ENCODE data around the gene ANKRD40.
"Not testable (repeated sequence)": the region's sequence is repeated elsewhere in the genome, so short reads cannot be mapped to it uniquely, and the experiment has no call there.

ANKRD40 gene

DNA sequence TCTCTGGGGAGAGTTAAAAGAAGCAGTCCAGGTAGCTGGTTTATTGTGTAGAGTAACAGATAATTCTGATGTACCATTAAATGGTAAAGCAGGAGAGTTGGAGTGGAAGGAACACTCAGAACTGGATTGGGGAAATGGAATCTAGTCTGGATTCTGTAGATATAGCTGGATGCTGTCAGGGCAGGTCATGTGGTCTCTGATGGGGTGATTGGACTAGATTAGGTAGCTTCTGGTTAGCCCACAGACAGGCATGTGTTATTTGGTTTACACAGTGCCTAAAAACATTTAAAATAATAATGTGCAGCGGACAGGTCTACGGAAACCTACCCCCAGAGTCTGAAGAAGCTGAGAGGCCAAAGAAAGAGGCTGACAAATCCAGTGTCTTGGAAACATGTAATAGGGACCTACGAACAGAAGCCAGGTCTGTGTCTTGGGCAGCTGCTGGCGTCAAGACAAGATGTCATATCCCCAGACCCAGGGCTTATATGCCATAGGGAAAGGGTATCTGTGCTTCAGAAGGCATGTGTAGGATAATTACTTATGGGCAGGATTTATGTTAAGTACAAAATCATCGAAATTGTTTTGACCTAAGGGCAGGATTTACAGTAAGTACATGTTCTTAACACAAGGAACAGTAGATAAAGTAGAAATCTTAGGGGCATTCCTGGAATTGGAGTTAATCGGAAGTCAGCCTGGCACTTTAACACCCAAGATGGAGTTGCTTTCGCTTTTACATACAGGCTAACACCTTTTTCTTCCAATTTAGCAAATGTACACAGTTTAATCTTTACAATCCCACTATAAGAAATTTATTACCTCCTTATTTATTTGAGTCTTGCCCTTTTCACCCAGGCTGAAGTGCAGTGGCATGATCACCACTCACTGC lies 24.1 kb upstream of the ANKRD40 start:
- Histone ChIP-seq H3K9ac (ENCODE audit: insufficient read length, low read depth) (no peak overlapping the region), H3K36me3 (ENCODE audit: insufficient read depth, insufficient read length, low read length) (peaks cover 40% of the 10 kb centered on the region), H3K4me1 (ENCODE audit: insufficient read depth, insufficient read length) (no peaks in the 10 kb centered on the region), H3K9me3 (ENCODE audit: insufficient read depth, low read length) (no peaks in the 10 kb centered on the region), H3K27me3 (ENCODE audit: insufficient read depth, insufficient read length) (no peaks in the 10 kb centered on the region), H3K4me3 (ENCODE audit: insufficient read length, low read depth) (no peak overlapping the region)
- no peak for TF ChIP-seq YY1 (IDR thresholded peaks at IDR 0.05; ENCODE audit: insufficient read depth, insufficient read length)
- TF ChIP-seq SUZ12 (IDR thresholded peaks at IDR 0.05; ENCODE audit: extremely low read depth, insufficient read depth, insufficient read length), result no peak
- TF ChIP-seq ZNF274 (IDR thresholded peaks at IDR 0.05; ENCODE audit: low read depth, low read length), result no peak
- no peak for DNase-seq (ENCODE audit: low read depth, low spot score)

- H3K27me3 ChIP-seq (ENCODE audit: insufficient read depth, insufficient read length), result no peaks in the 10 kb centered on the region
- H3K4me3 ChIP-seq (ENCODE audit: insufficient read length, low read depth), result no peak overlapping the region
- no peaks in the 10 kb centered on the region for H3K4me1 ChIP-seq (ENCODE audit: insufficient read depth, insufficient read length)
- no peak for DNase-seq (ENCODE audit: low read depth, low spot score)
- no peak overlapping the region for H3K9ac ChIP-seq (ENCODE audit: insufficient read length, low read depth)
- no peaks in the 10 kb centered on the region for H3K9me3 ChIP-seq (ENCODE audit: insufficient read depth, low read length)
- TF ChIP-seq ZNF274 (IDR thresholded peaks at IDR 0.05; ENCODE audit: low read depth, low read length) (no peak), SUZ12 (IDR thresholded peaks at IDR 0.05; ENCODE audit: extremely low read depth, insufficient read depth, insufficient read length) (no peak), YY1 (IDR thresholded peaks at IDR 0.05; ENCODE audit: insufficient read depth, insufficient read length) (no peak)
- peaks cover 37% of the 10 kb centered on the region for H3K36me3 ChIP-seq (ENCODE audit: insufficient read depth, insufficient read length, low read length)
These were observed 21.4 kb upstream of the ANKRD40 start for GRCh38 chr17:50728881-50729765.

GRCh38 chr17:50728112-50728429 lies 20.4 kb upstream of the ANKRD40 start:
- no peaks in the 10 kb centered on the region for H3K9me3 ChIP-seq (ENCODE audit: insufficient read depth, low read length)
- TF ChIP-seq YY1 (IDR thresholded peaks at IDR 0.05; ENCODE audit: insufficient read depth, insufficient read length) (no peak), ZNF274 (IDR thresholded peaks at IDR 0.05; ENCODE audit: low read depth, low read length) (no peak), SUZ12 (IDR thresholded peaks at IDR 0.05; ENCODE audit: extremely low read depth, insufficient read depth, insufficient read length) (no peak)
- no peaks in the 10 kb centered on the region for H3K4me1 ChIP-seq (ENCODE audit: insufficient read depth, insufficient read length)
- peaks cover 34% of the 10 kb centered on the region for H3K36me3 ChIP-seq (ENCODE audit: insufficient read depth, insufficient read length, low read length)
- no peak overlapping the region for H3K4me3 ChIP-seq (ENCODE audit: insufficient read length, low read depth)
- DNase-seq (ENCODE audit: low read depth, low spot score), result no peak
- H3K9ac ChIP-seq (ENCODE audit: insufficient read length, low read depth), result no peak overlapping the region
- H3K27me3 ChIP-seq (ENCODE audit: insufficient read depth, insufficient read length), result no peaks in the 10 kb centered on the region

- Histone ChIP-seq H3K27me3 (ENCODE audit: insufficient read depth, insufficient read length) (no peaks in the 10 kb centered on the region), H3K4me3 (ENCODE audit: insufficient read length, low read depth) (no peak overlapping the region), H3K36me3 (ENCODE audit: insufficient read depth, insufficient read length, low read length) (peaks cover 38% of the 10 kb centered on the region), H3K4me1 (ENCODE audit: insufficient read depth, insufficient read length) (no peaks in the 10 kb centered on the region), H3K9me3 (ENCODE audit: insufficient read depth, low read length) (no peaks in the 10 kb centered on the region), H3K9ac (ENCODE audit: insufficient read length, low read depth) (no peak overlapping the region)
- TF ChIP-seq SUZ12 (IDR thresholded peaks at IDR 0.05; ENCODE audit: extremely low read depth, insufficient read depth, insufficient read length), result no peak
- no peak for TF ChIP-seq ZNF274 (IDR thresholded peaks at IDR 0.05; ENCODE audit: low read depth, low read length)
- no peak for DNase-seq (ENCODE audit: low read depth, low spot score)
These were observed 18.3 kb upstream of the ANKRD40 start for GRCh38 chr17:50725769-50726655.

DNA sequence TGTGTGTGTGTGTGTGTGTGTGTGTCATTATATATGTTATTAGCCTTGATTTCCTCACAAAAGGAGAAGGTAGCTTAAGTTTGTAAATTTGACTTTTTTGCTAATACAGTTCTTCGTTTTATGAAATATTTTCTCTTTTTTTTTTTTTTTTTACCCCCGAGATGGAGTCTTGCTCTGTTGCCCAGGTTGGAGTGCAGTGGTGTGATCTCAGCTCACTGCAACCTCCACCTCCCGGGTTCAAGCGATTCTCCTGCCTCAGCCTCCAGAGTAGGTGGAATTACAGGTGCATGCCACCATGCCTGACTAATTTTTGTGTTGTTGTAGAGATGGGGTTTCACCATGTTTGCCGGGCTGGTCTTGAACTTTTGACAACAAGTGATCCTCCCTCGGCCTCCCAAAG lies 16.9 kb upstream of the ANKRD40 start:
- H3K4me1 ChIP-seq (ENCODE audit: insufficient read depth, insufficient read length); H3K27me3 ChIP-seq (ENCODE audit: insufficient read depth, insufficient read length); H3K4me3 ChIP-seq (ENCODE audit: insufficient read length, low read depth); H3K9me3 ChIP-seq (ENCODE audit: insufficient read depth, low read length); H3K9ac ChIP-seq (ENCODE audit: insufficient read length, low read depth); DNase-seq (ENCODE audit: low read depth, low spot score): not testable (repeated sequence)
- H3K36me3 ChIP-seq (ENCODE audit: insufficient read depth, insufficient read length, low read length), result peaks cover 33% of the 10 kb centered on the region

GRCh38 chr17:50722746-50723145 lies 15.0 kb upstream of the ANKRD40 start:
- no peak for TF ChIP-seq SUZ12 (IDR thresholded peaks at IDR 0.05; ENCODE audit: extremely low read depth, insufficient read depth, insufficient read length)
- no peak for TF ChIP-seq ZNF274 (IDR thresholded peaks at IDR 0.05; ENCODE audit: low read depth, low read length)
- TF ChIP-seq YY1 (IDR thresholded peaks at IDR 0.05; ENCODE audit: insufficient read depth, insufficient read length), result no peak
- no peak for DNase-seq (ENCODE audit: low read depth, low spot score)
- Histone ChIP-seq H3K36me3 (ENCODE audit: insufficient read depth, insufficient read length, low read length) (peaks cover 23% of the 10 kb centered on the region), H3K9me3 (ENCODE audit: insufficient read depth, low read length) (no peaks in the 10 kb centered on the region), H3K4me3 (ENCODE audit: insufficient read length, low read depth) (no peak overlapping the region), H3K27me3 (ENCODE audit: insufficient read depth, insufficient read length) (no peaks in the 10 kb centered on the region), H3K4me1 (ENCODE audit: insufficient read depth, insufficient read length) (no peaks in the 10 kb centered on the region), H3K9ac (ENCODE audit: insufficient read length, low read depth) (peak overlapping the region; percentile 12)
